Stimulated activated CD8-positive, alpha-beta memory T cell treated with anti-CD3 and anti-CD28 coated beads, Interleukin-7, amount 100 ng/mL, for 48 hours (primary cell): ENCODE data around the gene SYK.
"Not testable (repeated sequence)": the region's sequence is repeated elsewhere in the genome, so short reads cannot be mapped to it uniquely, and the experiment has no call there.

Experiments used
- DNase-seq, 2 donors: peaks; one replicate each; pipeline ENCODE4 v3.0.0-alpha.2; 2020; ENCODE audit warnings: low read depth in 1 of 2; ENCODE audit errors: extremely low read depth in 1 of 2

SYK gene

DNA sequence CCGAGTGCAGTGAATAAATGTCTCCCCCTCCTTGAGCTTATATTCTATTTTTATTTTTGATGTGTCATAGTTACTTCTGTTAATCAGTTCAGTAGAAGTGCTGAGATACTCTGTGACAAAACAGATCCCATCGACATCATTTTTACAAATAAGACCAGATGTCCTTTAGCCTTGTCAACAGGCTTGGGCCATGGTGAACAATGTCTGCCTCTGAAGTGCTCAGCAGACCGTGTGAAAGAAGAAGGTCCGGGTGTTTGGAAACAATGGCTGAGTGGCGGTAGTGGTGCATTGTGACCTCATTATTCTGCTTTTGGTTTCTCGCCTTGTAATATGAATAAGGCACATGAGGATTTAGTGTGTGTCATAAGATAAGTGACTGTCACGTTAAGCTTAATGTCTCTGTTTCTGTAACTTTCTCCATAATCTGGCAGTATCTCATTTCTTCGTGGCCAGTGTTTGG is 71.2 kb downstream of the SYK start:
- DNase-seq, result no peak

DNA sequence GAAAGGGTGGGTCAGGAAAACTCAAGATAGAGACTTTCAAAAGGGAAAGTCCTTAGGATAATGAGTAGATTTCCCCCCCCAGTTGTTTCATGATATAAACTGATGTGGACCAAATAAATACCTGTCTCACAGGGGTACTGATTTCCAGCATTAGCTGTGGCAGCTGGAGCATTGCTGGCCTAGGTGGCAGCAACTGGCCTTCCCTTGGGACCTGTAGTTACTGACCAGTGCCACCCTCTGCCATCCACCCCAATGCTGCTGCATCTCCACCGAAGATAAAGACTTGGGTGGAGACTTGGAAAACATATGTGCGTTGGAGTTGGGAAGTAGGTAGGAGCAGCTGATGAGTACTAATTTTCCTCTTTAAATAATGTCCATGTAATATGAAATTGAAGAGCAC is 71.8 kb downstream of the SYK start:
- no peak for DNase-seq

DNA sequence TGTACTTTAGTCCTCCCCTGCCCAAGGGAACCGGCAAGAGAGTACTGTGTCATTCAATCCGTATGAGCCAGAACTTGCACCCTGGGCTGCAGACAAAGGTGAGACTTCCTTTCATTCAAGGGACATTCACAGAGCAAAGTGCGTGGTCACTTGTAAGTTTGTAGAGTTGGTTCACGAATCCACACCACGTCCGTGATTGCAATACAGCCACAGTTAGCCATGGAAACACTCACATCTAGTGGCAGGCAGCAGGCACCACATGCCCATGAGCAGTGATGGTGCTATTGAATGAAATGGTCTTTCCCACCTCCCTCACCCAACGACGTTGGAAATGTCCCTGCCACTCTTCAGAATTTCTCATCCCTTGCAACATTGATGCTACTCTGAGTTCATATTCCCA is 72.6 kb downstream of the SYK start:
- no peak for DNase-seq

DNA sequence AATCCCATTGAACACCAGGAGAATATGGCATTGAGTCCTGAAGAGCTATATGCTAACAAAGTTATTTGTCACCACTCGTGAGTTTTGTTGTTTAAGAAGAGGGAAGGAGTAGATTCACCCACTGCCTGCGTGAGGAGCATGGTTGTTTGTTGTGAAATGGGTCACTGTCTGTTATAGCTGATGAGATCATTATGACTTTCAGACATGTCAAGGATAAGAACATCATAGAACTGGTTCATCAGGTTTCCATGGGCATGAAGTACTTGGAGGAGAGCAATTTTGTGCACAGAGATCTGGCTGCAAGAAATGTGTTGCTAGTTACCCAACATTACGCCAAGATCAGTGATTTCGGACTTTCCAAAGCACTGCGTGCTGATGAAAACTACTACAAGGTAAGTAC is 76.9 kb downstream of the SYK start:
- no peak for DNase-seq

DNA sequence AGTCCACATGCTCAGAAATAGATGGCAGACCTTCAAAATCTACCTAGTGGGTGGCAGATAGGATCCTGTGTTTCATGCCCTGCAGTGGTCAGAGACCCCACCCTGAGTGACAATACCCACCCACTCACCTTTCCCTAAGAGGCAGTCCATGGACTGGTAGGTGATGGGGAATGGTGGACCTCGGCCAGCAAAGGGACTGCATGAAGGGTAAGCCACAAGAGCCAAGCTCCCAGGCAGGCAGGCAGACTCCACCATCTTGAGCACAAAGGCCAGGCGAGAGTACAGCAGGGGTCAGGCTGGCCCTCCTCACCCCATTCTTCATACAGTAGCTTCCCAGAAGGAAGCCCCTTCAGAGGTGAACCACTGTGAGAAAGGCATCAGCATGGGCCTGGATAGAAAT is 78.4 kb downstream of the SYK start:
- DNase-seq, result no peak

DNA sequence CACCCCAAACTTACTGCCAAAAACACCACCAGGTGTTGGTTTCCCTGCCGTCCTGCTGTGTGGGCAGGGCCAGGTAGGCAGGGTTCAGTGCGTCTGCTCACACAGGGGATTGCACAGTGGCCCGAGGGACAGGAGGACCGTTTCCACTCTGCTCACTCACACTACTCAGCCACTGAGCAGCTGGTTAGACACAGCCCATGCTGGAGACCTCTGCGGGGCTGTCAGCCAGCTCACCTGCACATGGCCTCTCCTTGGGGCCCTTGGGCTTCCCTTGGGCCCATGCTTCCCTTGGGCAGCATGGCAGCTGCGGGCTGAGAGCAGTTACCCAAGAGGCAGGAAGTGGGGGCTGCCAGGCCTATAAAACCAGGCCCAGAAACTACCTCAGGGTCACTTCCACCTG is 79.0 kb downstream of the SYK start:
- no peak for DNase-seq

DNA sequence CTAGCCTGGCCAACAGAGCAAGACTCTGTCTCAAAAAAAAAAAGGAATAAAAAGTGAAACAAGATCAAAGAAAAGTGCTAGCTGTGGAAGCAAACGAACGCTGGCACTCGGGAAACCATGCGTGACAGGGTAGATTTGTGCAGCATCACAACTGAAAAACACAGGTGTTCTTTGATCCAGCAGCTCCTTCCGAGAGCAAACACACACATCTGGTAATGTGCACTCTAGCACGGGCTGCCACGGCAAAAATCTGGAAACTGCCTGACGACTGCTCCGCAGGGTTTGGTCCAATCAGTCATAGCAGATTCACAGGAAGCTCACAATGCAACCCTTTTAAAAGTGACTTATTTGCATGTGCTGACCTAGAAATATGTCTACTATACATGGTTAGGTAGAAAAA is 80.0 kb downstream of the SYK start:
- DNase-seq, result no peak

DNA sequence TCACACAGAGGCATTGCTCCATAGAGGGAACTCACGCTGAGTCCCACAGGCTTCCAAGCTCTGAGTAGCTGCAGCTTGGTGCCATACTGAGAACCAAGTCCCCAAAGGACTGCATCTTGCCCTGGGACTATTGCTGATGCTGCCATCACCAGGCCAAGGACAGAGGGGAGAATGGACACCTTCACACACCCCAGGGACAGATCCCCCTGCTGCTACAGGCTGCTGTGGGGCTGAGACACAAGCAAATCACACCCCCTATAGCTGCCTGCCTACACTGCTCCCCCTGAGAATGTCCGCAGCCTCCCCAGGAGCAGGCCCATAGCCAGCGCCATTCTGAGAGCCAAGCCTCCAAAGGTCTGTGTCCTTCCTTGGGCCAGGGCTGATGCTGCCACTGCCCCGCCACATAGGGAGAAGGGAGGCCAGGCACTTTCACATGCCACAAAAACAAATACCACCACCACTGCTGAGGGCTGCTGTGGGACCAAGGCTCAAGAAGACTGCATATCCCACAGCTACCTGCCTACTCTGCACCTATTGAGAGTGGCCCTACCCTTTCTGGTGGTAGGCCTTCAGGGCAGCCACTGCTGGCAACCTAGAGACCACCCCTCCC is 81.5 kb downstream of the SYK start:
- no peak for DNase-seq

DNA sequence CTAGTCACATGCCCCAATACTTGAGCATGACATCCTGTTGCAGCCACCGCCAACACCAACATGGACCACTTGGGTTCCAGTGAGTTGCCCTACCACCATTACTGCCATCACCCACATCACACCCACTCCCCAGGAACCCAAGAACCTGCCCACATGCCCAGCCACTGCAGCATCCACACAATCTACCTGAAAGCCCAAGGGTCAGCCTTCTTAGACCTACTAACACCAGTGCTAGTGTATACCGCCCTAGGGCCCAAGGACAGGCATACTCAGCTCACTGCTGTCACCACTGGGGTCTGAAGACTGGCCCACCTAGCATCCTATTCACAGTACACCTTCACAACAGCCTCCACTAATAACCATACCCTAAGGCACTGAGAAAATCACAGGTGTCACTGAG is 82.0 kb downstream of the SYK start:
- no peak for DNase-seq

DNA sequence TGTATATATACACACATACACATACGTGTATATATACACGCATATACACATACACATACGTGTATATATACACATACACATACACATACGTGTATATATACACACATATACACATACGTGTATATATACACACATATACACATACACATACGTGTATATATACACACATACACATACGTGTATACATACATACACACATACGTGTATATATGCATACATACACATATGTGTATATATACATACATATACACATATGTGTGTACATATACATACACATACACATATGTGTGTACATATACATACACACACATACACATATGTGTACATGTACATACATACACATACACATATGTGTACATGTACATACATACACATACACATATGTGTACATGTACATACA is 82.6 kb downstream of the SYK start:
- DNase-seq, result no peak

DNA sequence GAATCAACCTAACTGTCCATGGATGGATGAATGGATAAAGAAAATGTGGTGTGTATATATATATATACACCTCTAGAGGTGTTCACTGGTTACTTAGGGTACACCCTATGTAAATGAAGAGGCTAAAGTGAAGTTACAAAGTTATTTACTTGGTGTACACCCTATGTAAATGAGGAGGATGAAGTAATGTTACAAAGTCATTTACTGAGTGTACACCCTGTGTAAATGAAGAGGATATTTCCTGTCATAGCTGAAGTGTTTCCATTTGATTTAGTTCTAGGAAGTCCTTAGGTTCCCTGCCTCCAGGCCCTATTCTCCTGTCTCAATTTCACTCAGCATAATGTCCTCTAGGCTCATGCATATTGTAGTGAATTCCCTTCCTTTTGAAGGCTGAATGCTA is 85.2 kb downstream of the SYK start:
- DNase-seq, result not testable (repeated sequence)

DNA sequence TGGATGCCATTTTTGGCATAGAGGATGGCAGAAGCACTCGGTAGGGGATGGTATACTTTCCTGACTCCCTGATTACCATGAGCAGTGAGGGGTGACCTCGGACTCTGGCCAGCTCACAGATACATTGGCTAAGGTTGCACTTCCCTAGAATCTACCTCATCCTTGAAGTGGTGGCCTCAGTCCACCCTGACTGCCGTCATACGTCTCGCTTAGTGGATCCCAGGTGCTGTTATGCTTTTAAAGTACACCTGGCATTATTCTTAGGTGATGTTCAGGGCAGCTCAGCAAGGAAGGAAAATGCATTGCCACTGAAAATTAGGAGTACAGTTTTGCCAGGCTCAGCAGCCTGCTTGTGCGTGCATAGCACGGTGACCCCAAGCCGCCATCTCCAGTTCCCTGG is 87.3 kb downstream of the SYK start:
- no peak for DNase-seq

DNA sequence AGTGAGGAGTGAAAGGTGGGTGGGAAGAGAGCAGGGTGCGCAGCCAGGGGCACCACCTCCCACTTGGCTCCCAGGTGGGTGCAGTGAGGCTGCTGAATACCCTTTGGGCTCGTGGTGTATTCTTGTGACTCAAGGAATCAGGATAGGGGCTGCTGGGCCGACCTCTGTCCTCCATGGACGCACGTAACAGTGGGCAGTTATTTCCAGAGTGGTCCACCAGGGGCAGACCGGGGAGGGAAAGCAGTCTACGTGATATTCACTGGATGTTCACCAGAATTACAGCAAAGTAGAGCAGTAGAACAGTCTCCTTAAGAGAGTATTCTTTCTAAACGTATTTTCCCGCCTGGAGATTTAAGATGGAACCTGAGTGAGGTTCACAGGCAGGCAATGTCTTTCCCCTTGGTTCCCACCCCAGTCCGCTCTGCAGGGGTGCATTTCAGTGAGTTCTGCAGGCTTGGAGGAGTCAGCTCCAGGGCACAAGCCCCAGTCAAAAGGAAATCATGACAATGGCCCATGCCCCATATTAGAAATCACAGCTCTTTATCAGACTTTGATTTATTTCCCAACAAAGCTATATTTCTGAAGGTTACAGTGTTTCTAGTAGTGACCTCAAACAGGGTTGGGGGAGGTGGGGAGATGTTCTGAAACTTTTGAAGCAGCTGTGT is 88.7 kb downstream of the SYK start:
- no peak for DNase-seq

DNA sequence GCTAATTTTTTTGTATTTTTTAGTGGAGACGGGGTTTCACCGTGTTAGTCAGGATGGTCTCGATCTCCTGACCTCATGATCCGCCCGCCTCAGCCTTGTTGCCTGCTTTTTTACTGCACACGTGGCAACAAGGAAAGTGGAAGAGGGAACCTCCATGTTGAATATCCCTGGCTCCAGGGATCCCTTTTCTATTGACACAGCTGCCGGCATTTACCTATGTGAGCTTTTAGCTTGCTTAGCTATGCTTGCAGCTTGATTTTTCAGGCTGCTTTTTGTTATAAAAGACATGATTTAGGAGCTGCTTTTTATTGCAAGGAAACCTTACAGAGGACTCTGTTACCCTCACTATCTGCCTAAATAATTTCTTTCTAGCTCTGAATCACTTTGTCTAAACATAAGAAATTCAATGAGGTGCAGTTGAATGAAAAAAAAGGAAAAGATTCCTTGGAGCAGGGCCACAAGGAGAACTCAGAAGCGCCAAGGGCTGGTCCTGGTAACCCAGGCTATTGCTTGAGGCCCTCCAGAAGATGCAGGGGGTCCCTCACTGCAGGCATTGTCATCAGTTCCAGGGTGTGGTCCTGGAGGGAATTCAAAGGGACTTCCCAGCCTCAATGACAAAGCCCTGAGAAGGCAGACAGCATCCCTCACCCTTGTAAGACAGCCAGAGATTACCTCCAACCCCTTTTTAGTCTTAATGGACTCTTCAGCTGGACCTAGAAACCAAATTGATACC is 89.9 kb downstream of the SYK start:
- DNase-seq, result no peak

DNA sequence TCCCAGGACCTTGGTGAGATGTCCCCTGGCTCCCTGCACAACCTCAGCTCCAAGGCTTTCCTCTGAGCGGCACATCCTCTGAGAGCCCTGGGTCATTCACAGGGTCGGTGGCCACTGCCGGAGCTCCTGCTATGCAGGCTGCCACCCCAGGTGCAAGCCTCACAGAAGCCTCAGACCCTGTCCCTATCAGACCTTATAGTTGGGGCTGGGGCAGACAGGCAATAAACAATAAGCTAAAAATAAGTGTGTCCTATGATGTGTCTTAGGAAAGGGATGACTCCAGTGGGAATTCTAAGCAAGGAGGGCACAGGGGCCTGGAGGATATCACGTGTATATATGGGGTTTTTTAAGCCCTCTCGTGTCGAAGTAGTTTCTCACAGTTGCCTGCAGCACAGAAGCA is 91.3 kb downstream of the SYK start:
- no peak for DNase-seq

DNA sequence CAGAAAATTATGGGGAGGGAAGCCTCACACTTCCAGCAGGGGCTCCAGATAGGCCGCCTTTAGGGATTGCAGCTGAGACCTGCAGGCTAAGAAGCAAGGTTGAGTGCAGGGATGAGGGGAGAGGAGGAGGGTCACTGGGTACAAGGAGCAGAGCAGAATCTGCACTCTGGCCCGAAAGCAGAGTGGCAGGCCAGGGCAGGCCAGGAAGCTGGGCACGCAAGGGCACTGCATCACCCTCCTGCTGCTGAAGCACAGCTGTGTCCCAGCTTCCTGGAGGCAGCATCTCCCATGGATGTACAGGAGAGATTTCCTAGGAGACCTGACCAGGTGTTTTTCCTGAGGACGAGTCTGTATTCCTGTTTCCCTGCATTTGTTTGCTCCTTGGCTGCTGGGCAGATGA is 92.1 kb downstream of the SYK start:
- DNase-seq, result no peak

DNA sequence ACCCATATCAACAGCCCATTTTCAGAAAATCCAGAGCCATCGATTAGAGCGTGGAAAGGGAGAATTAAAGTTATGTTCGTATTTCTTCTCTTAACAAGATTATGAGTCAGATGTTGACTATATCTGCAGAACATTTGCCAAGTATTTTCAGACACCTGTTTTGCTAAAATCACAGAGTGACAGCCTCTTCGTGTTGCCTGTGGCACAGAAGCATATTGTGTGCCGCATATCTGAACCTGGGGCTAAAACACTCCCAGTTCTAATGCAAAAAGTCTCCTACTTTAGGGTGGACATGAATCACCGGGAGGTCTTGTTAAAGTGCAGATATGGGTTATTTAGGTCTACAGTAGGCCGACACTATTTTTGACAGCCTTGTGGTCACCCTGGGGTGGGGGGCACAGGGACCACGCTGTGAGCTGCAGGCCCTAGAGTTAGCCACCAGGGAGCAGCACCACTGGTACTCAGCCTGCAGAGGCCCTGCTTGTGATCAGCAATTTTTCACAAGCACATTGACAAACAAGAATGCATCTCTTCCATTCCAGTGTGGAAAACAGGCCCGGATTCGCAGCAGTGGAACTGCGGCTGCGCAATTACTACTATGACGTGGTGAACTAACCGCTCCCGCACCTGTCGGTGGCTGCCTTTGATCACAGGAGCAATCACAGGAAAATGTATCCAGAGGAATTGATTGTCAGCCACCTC is 93.5 kb downstream of the SYK start:
- no peak for DNase-seq

DNA sequence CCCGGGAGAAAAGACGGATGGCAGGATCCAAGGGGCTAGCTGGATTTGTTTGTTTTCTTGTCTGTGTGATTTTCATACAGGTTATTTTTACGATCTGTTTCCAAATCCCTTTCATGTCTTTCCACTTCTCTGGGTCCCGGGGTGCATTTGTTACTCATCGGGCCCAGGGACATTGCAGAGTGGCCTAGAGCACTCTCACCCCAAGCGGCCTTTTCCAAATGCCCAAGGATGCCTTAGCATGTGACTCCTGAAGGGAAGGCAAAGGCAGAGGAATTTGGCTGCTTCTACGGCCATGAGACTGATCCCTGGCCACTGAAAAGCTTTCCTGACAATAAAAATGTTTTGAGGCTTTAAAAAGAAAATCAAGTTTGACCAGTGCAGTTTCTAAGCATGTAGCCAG is 94.2 kb downstream of the SYK start:
- DNase-seq, result no peak

DNA sequence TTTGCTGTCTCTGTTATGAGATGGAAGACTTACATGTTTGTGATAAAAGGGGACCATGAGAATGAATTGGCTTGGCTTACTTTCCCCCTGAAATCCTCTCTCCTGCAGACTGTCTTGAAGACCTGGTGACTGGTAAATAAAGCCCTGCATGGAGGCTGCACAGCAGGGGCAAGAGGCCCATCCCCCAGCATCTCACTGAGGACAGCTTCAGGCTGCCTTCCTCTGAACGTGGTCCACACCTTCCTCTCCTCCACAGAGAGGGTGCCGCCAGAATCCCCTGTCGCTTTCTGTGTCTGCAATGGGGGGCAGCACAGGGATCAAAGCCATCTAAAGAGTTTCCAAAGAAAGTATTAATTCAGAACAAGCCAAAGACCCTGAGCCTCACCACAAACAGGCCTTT is 94.6 kb downstream of the SYK start:
- no peak for DNase-seq

DNA sequence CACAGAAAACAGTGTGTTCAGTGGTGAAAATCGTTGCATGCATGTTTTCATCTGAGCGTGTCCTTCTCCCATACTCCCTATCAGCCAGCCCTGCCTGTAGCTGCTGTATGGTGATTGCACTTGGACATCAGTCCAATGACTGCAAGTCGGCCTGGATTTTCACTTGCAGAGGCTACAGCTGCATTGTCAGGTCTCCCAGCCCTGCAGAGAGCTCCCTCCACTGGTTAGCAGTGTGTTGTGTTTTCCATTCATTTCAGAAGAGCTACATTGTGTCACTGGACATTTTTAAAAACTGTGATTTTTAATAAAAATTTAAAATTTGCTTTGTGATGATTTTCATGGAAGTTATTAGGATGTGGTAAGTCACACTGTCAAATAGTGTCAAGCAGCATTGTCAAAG is 96.6 kb downstream of the SYK start:
- DNase-seq, result no peak

DNA sequence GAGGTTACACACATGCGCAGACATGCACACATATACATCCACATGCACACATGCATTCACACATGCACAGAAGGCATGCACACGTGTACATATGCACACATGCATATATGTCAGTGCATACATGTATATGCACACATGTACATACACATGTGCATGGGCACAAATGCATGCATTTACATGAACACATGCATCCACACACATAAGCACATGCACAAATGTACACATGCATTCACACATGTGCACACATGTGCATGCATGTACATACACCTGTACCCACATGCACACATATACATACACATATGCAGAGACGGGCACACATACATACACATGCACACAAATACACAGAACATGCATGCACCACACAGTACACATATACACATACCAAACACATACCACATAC is 97.7 kb downstream of the SYK start:
- no peak for DNase-seq

DNA sequence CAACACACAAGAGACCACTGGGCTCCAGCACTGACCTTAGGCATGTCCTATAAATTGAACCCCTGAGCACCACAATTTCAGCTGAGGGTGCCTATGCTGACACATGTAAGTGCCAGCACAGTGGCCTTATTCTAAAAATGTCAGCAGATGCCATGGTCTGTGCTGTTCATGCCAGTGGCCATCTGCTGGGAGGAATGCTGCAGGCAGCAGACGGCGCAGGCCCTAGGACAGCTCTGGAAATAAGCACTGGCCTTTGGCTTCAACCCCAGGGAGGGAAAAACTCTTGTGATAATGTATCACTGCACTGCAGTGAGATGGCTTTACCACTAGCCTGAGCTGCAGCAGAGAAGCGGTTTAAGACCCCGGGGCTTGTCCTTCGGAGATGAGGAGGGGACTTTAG is 98.5 kb downstream of the SYK start:
- DNase-seq, result no peak
